IMR-90 (cell line): ENCODE results near the gene TMEM161B. TPM values are rescaled to one million over a fixed set of nuclear protein-coding genes. Genes with fewer than 3 reads are reported as not detected.

ENCODE experiments used
- ATAC-seq: fragments of 200-7000 bp; cut with Tn5 transposase; 2 replicates; pipeline ENCODE4 v1.9.1; 2020; ENCODE audit warnings: low read depth, mild to moderate bottlenecking, moderate library complexity
- BruUV-seq: library from RNA; stranded (reverse); fragments of 400-500 nt; replicated peaks from 2 replicates; lab custom pipeline; 2021; lab: Mats Ljungman, UMichigan
- CTCF ChIA-PET: fragments of 300-600 bp; formaldehyde crosslinking; extraction: SDS; loops from one replicate; lab custom pipeline; 2021; ENCODE audit warnings: antibody characterized with exemption; lab: Yijun Ruan, JAX
- POLR2A ChIA-PET: fragments of 300-600 bp; sonication (Branson Sonifier 250); formaldehyde crosslinking; loops from one replicate; lab custom pipeline; 2022; ENCODE audit warnings: antibody characterized with exemption; ENCODE audit not compliant: unreplicated experiment; lab: Charles Lee
- DNase-seq: peaks from one replicate; pipeline ENCODE4 v3.0.0; 2013
- H2AFZ ChIP-seq: replicated peaks from 2 replicates; pipeline ENCODE3; 2013; ENCODE audit warnings: low read length, mild to moderate bottlenecking; ENCODE audit not compliant: poor library complexity
- H2AK5ac ChIP-seq: 2 replicates; pipeline ENCODE4 v1.6.1; 2013; ENCODE audit warnings: low read depth, low read length, inconsistent platforms
- H2AK9ac ChIP-seq: replicated peaks from 2 replicates; pipeline ENCODE3; 2013; ENCODE audit warnings: mild to moderate bottlenecking, low read depth, low read length, moderate library complexity; ENCODE audit not compliant: poor library complexity
- H2BK120ac ChIP-seq: 2 replicates; pipeline ENCODE4 v1.6.1; 2013; ENCODE audit warnings: low read depth, low read length, inconsistent platforms
- H2BK15ac ChIP-seq: 3 replicates; pipeline ENCODE4 v1.6.1; 2013; ENCODE audit warnings: low read depth, low read length, inconsistent platforms
- H2BK20ac ChIP-seq: 2 replicates; pipeline ENCODE4 v1.6.1; 2013; ENCODE audit warnings: low read depth, mild to moderate bottlenecking, inconsistent platforms, low read length, moderate library complexity
- H2BK5ac ChIP-seq: 2 replicates; pipeline ENCODE4 v1.6.1; 2013; ENCODE audit warnings: mild to moderate bottlenecking, low read depth, low read length, inconsistent platforms; ENCODE audit not compliant: poor library complexity, severe bottlenecking
- H3K14ac ChIP-seq: replicated peaks from 2 replicates; pipeline ENCODE4 v1.6.1; 2013; ENCODE audit warnings: low read depth, low read length, inconsistent platforms
- H3K18ac ChIP-seq: 2 replicates; pipeline ENCODE4 v1.6.1; 2013; ENCODE audit warnings: low read depth, low read length, control low read depth
- H3K23ac ChIP-seq: 2 replicates; pipeline ENCODE4 v1.6.1; 2013; ENCODE audit warnings: low read depth, low read length, inconsistent platforms
- H3K27ac ChIP-seq: 2 replicates; pipeline ENCODE4 v1.5.1; 2013; ENCODE audit warnings: mild to moderate bottlenecking, control low read depth, low read length; ENCODE audit not compliant: insufficient read depth
- H3K27me3 ChIP-seq: 2 replicates; pipeline ENCODE4 v1.6.1; 2013; ENCODE audit warnings: low read length; ENCODE audit not compliant: control insufficient read depth, insufficient read depth
- H3K36me3 ChIP-seq: 2 replicates; pipeline ENCODE4 v1.6.1; 2013; ENCODE audit warnings: low read length, mixed read lengths; ENCODE audit not compliant: control insufficient read depth, insufficient read depth
- H3K4ac ChIP-seq: 2 replicates; pipeline ENCODE4 v1.6.1; 2013; ENCODE audit warnings: low read depth, low read length, inconsistent platforms
- H3K4me1 ChIP-seq: 2 replicates; pipeline ENCODE4 v1.6.1; 2013; ENCODE audit warnings: low read length, mixed read lengths; ENCODE audit not compliant: control insufficient read depth, insufficient read depth
- H3K4me2 ChIP-seq: 2 replicates; pipeline ENCODE4 v1.6.1; 2013; ENCODE audit warnings: low read depth, mild to moderate bottlenecking, control low read depth, low read length, moderate library complexity
- H3K4me3 ChIP-seq: 2 replicates; pipeline ENCODE4 v1.5.1; 2013; ENCODE audit warnings: low read depth, mild to moderate bottlenecking, control low read depth, low read length, moderate library complexity; ENCODE audit not compliant: insufficient read depth
- H3K56ac ChIP-seq: 2 replicates; pipeline ENCODE4 v1.6.1; 2013; ENCODE audit warnings: low read length, inconsistent platforms; ENCODE audit not compliant: insufficient read depth; ENCODE audit errors: extremely low read depth
- H3K79me1 ChIP-seq, 2 experiments: 2 replicates each; pipeline ENCODE4 v1.6.1; 2013; ENCODE audit warnings: low read length in 2 of 2, inconsistent platforms in 1 of 2, low read depth in 1 of 2
- H3K9ac ChIP-seq: 2 replicates; pipeline ENCODE4 v1.6.1; 2013; ENCODE audit warnings: low read depth, low read length, control low read depth
- H3K9me1 ChIP-seq: 2 replicates; pipeline ENCODE4 v1.6.1; 2013; ENCODE audit warnings: low read length, inconsistent platforms; ENCODE audit not compliant: insufficient read depth
- H3K9me3 ChIP-seq: 2 replicates; pipeline ENCODE4 v1.6.1; 2013; ENCODE audit warnings: low read length; ENCODE audit not compliant: control insufficient read depth, insufficient read depth
- H4K20me1 ChIP-seq: 2 replicates; pipeline ENCODE4 v1.6.1; 2013; ENCODE audit warnings: low read length, inconsistent platforms; ENCODE audit not compliant: insufficient read depth
- H4K5ac ChIP-seq: 2 replicates; pipeline ENCODE4 v1.6.1; 2013; ENCODE audit warnings: mild to moderate bottlenecking, low read depth, low read length, control low read depth
- H4K8ac ChIP-seq, 2 experiments: 2 replicates each; pipeline ENCODE4 v1.6.1; 2013; ENCODE audit warnings: low read depth in 2 of 2, low read length in 2 of 2, control low read depth in 1 of 2, inconsistent platforms in 1 of 2
- H4K91ac ChIP-seq: 2 replicates; pipeline ENCODE4 v1.6.1; 2013; ENCODE audit warnings: low read depth, low read length, inconsistent platforms; ENCODE audit not compliant: insufficient read depth
- MAFK ChIP-seq: IDR thresholded peaks from 2 replicates; pipeline ENCODE4 v1.6.1; 2012; ENCODE audit warnings: low read depth, low read length, improper control_type of control experiment
- MAZ ChIP-seq: IDR thresholded peaks from 2 replicates; pipeline ENCODE4 v1.6.1; 2012; ENCODE audit warnings: low read depth, mild to moderate bottlenecking, low read length, improper control_type of control experiment, moderate library complexity, borderline replicate concordance
- MXI1 ChIP-seq: IDR thresholded peaks from 2 replicates; pipeline ENCODE4 v1.6.1; 2012; ENCODE audit warnings: low read depth, mild to moderate bottlenecking, low read length, moderate library complexity, borderline replicate concordance
- NFE2L2 ChIP-seq: fragments of 150-350 bp; IDR thresholded peaks from 2 replicates; pipeline ENCODE4 v1.6.1; 2016; ENCODE audit warnings: low read depth, mild to moderate bottlenecking, low read length
- RCOR1 ChIP-seq: IDR thresholded peaks from 2 replicates; pipeline ENCODE4 v1.6.1; 2012; ENCODE audit warnings: mild to moderate bottlenecking, low read length, improper control_type of control experiment; ENCODE audit not compliant: insufficient replicate concordance
- RFX5 ChIP-seq: IDR thresholded peaks from 2 replicates; pipeline ENCODE4 v1.8.0; 2012; ENCODE audit warnings: low read depth, mild to moderate bottlenecking, low read length, moderate library complexity
- SMC3 ChIP-seq: fragments of 150-350 bp; IDR thresholded peaks from 2 replicates; pipeline ENCODE4 v1.6.1; 2016; ENCODE audit warnings: low read depth, mild to moderate bottlenecking, antibody characterized with exemption, low read length, moderate library complexity
- WGBS, 2 experiments: methylation state at CpG; one replicate each; pipeline versions ENCODE4 v1.1.5 to v1.1.7; 2013; ENCODE audit warnings: missing lambda C conversion rate in 2 of 2; ENCODE audit not compliant: insufficient read length in 1 of 2; ENCODE audit errors: extremely low coverage in 2 of 2; 5-methylcytosine and 5-hydroxymethylcytosine counted together
- dilution Hi-C: fragments of 300-500 bp; cut with HindIII; formaldehyde crosslinking; loops from one replicate; pipeline ENCODE4 v1.14.3; 2018; ENCODE audit warnings: low sequenced_read_pairs; ENCODE audit not compliant: unreplicated experiment
- in situ Hi-C: fragments of 300-500 bp; cut with MboI; formaldehyde crosslinking; loops from 3 replicates; pipeline ENCODE4 v1.14.3; 2019; ENCODE audit warnings: low sequenced_read_pairs, inconsistent platforms, mixed read lengths
- intact Hi-C: fragments of 100-400 bp; cut with micrococcal nuclease; formaldehyde crosslinking; loops from 2 replicates; pipeline ENCODE4 v1.10.0; 2022
- polyA plus RNA-seq, 3 experiments: library from polyadenylated mRNA; depleted of rRNA; stranded (reverse); fragments of >200 nt; gene quantifications; 2 replicates each; pipeline ENCODE4 v1.2.3, GENCODE V29; 2012; ENCODE audit warnings: low replicate concordance in 1 of 3
- total RNA-seq: library from RNA; depleted of rRNA; stranded (reverse); fragments of >200 nt; gene quantifications from 2 replicates; pipeline ENCODE4 v1.2.3, GENCODE V29; 2012
- TF ChIP-seq, protein P1 (sequence below): fragments of 150-350 bp; IDR thresholded peaks from 2 replicates; pipeline ENCODE4 v1.6.1; 2016; ENCODE audit warnings: low read depth, mild to moderate bottlenecking, low read length, moderate library complexity, borderline replicate concordance
- TF ChIP-seq, protein P2 (sequence below): fragments of 150-350 bp; IDR thresholded peaks from 2 replicates; pipeline ENCODE4 v1.6.1; 2017; ENCODE audit warnings: mild to moderate bottlenecking, antibody characterized with exemption, low read length, low read depth

TMEM161B gene
- total and polyA plus RNA-seq, 2 of the 4 experiments (the other 2 are of a cell fraction): 7.4 to 9.3 TPM

- H3K4ac ChIP-seq: no peak overlapping the region
- no peak overlapping the region for H3K18ac ChIP-seq
- no peaks in the 10 kb centered on the region for H3K27me3 ChIP-seq
- H2AK5ac ChIP-seq: no peak overlapping the region
- intact Hi-C loops: no loop called here
- peaks cover 9 to 11% of the 10 kb centered on the region in 2 experiments; a peak in 3 of 4 replicates for H3K79me1 ChIP-seq
- H2AFZ ChIP-seq: no peak overlapping the region
- H3K27ac ChIP-seq: no peak overlapping the region
- BruUV-seq: no TSS peak
- TF ChIP-seq MXI1: no peak
- no peak for TF ChIP-seq RFX5
- no peak for TF ChIP-seq SMC3
- no peak for TF ChIP-seq RCOR1
- TF ChIP-seq, protein P1, sequence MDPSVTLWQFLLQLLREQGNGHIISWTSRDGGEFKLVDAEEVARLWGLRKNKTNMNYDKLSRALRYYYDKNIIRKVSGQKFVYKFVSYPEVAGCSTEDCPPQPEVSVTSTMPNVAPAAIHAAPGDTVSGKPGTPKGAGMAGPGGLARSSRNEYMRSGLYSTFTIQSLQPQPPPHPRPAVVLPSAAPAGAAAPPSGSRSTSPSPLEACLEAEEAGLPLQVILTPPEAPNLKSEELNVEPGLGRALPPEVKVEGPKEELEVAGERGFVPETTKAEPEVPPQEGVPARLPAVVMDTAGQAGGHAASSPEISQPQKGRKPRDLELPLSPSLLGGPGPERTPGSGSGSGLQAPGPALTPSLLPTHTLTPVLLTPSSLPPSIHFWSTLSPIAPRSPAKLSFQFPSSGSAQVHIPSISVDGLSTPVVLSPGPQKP: no peak
- TF ChIP-seq MAZ: no peak
- no peak for TF ChIP-seq MAFK
- TF ChIP-seq NFE2L2: no peak
- TF ChIP-seq, protein P2, sequence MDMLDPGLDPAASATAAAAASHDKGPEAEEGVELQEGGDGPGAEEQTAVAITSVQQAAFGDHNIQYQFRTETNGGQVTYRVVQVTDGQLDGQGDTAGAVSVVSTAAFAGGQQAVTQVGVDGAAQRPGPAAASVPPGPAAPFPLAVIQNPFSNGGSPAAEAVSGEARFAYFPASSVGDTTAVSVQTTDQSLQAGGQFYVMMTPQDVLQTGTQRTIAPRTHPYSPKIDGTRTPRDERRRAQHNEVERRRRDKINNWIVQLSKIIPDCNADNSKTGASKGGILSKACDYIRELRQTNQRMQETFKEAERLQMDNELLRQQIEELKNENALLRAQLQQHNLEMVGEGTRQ: no peak
- no peak overlapping the region for H2BK20ac ChIP-seq
- no peak overlapping the region for H2AK9ac ChIP-seq
- DNase-seq: no peak
- no peak overlapping the region for H2BK120ac ChIP-seq
- H4K91ac ChIP-seq: no peak overlapping the region
- ChIA-PET CTCF (interaction anchor here (1.2 kb wide), 1 partner anchor 9 kb away, joined by 4 read pairs; no protein-coding TSS in a partner anchor), POLR2A (no interaction called here)
- no peak overlapping the region for H2BK15ac ChIP-seq
- in situ Hi-C loops: no loop called here
- no peak overlapping the region for H3K56ac ChIP-seq
- H3K9ac ChIP-seq: no peak overlapping the region
- H3K4me2 ChIP-seq: no peak overlapping the region
- no peaks in the 10 kb centered on the region for H3K9me3 ChIP-seq
- H3K23ac ChIP-seq: no peak overlapping the region; the same call in 1 of the 2 replicates
- dilution Hi-C loops: no loop called here
- H3K4me1 ChIP-seq: no peaks in the 10 kb centered on the region
- no peaks in the 10 kb centered on the region for H3K9me1 ChIP-seq
- no peak overlapping the region for H3K14ac ChIP-seq
- H2BK5ac ChIP-seq: no peak overlapping the region
- no peak overlapping the region for H4K8ac ChIP-seq
- no peak overlapping the region for H4K5ac ChIP-seq
- H4K20me1 ChIP-seq: no peaks in the 10 kb centered on the region
- no peak overlapping the region for H3K4me3 ChIP-seq
- WGBS, 2 experiments: 60% methylated on average over 1 of the region's 6 CpGs; no CpG with 5 or more reads in 1 of the 2 experiments
- peaks cover 4% of the 10 kb centered on the region for H3K36me3 ChIP-seq
- ATAC-seq: no peak
These were observed 41.7 kb downstream of the TMEM161B start for GRCh38 chr5:88226881-88227450.
